HG02852 (cell line): ENCODE measurements around the gene CIDEC.

Experiments used
- ATAC-seq: cut with Tn5 transposase; IDR thresholded peaks from one replicate; pipeline ENCODE4 v1.9.1; 2021; ENCODE audit warnings: mild to moderate bottlenecking, moderate library complexity; ENCODE audit not compliant: unreplicated experiment

CIDEC gene

DNA sequence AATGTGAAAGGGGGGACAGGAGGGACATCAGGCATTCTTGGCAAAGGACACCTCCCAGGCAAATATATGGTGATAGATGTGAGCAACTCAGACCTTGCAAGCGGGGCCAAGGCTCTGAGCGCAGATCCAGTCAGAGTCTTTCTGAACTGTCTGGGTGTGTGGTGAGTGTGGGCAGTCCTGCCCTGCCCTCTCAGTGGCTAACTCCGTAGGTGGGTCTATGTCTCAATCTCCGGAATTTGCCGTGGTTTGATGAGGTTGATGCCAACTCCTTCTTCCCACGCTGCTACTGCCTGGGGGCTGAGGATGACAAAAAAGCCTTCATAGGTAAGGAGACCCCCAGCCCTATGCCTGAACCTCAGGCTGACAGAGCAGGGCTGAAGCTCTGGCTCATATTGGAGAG lies 62.6 kb downstream of the CIDEC start:
- ATAC-seq: no peak
